Endodermal cell (in vitro differentiated cells): Measurements from ENCODE around the gene SMARCA2. TPM values are rescaled to one million over a fixed set of nuclear protein-coding genes. Genes with fewer than 3 reads are reported as not detected.

Experiments
- DNase-seq: peaks from one replicate; pipeline ENCODE4 v3.0.0-alpha.2; 2017
- H3K27ac ChIP-seq: 2 replicates; pipeline ENCODE4 v1.5.1; 2013; ENCODE audit warnings: mild to moderate bottlenecking, low read depth, low read length, moderate library complexity
- H3K27me3 ChIP-seq: 2 replicates; pipeline ENCODE4 v1.6.1; 2013; ENCODE audit warnings: mild to moderate bottlenecking, low read length, moderate library complexity; ENCODE audit not compliant: insufficient read depth, control insufficient read depth, poor library complexity, severe bottlenecking
- H3K36me3 ChIP-seq: 2 replicates; pipeline ENCODE4 v1.7.0; 2013; ENCODE audit warnings: mild to moderate bottlenecking, low read length, moderate library complexity; ENCODE audit not compliant: control insufficient read depth, insufficient read depth
- H3K4me1 ChIP-seq: one replicate; pipeline ENCODE4 v1.7.0; 2013; ENCODE audit warnings: low read length; ENCODE audit not compliant: control insufficient read depth, insufficient read depth
- H3K4me3 ChIP-seq: 2 replicates; pipeline ENCODE4 v1.5.1; 2013; ENCODE audit warnings: mild to moderate bottlenecking, low read length, moderate library complexity
- H3K9ac ChIP-seq: 2 replicates; pipeline ENCODE4 v1.6.1; 2013; ENCODE audit warnings: mild to moderate bottlenecking, low read length, moderate library complexity; ENCODE audit not compliant: poor library complexity, severe bottlenecking; ENCODE audit errors: extremely low read depth
- H3K9me3 ChIP-seq: 2 replicates; pipeline ENCODE4 v1.6.1; 2013; ENCODE audit warnings: mild to moderate bottlenecking, low read length, moderate library complexity; ENCODE audit not compliant: control insufficient read depth
- H3K27ac Mint-ChIP-seq: 2 replicates; pipeline ENCODE4 v1.8.0; 2020; ENCODE audit warnings: mixed read lengths
- H3K27me3 Mint-ChIP-seq: 2 replicates; pipeline ENCODE4 v1.8.0; 2021; ENCODE audit warnings: mild to moderate bottlenecking, mixed read lengths; ENCODE audit not compliant: insufficient read depth
- H3K36me3 Mint-ChIP-seq: 2 replicates; pipeline ENCODE4 v1.8.0; 2020; ENCODE audit warnings: low read depth, mixed read lengths
- H3K4me1 Mint-ChIP-seq: 2 replicates; pipeline ENCODE4 v1.8.0; 2020; ENCODE audit warnings: mixed read lengths
- H3K4me3 Mint-ChIP-seq: 2 replicates; pipeline ENCODE4 v1.8.0; 2020; ENCODE audit warnings: mild to moderate bottlenecking, moderate library complexity, mixed read lengths
- H3K9me3 Mint-ChIP-seq: 2 replicates; pipeline ENCODE4 v1.8.0; 2020; ENCODE audit warnings: mild to moderate bottlenecking, mixed read lengths
- WGBS, 2 experiments: methylation state at CpG; one replicate each; pipeline versions ENCODE4 v1.1.5 to v1.1.7; 2013; ENCODE audit warnings: missing lambda C conversion rate in 2 of 2, mixed read lengths in 1 of 2; ENCODE audit not compliant: insufficient coverage in 1 of 2, insufficient read length in 1 of 2; 5-methylcytosine and 5-hydroxymethylcytosine counted together
- total RNA-seq, 2 donors: library from RNA; stranded (reverse); fragmentation: NEBNext Ultra II Directional in 1 of 2; extraction: Animal tissue kit (Norgen Biotek cat#: 25700) in 1 of 2; gene quantifications; 2 replicates in 1 of 2; 3 replicates in 1 of 2; pipeline ENCODE4 v1.2.1, GENCODE V29; 2021
- TF ChIP-seq, protein P1 (sequence below): fragments of 200-600 bp; sonication (generic); conservative IDR thresholded peaks from 2 replicates; pipeline ENCODE4 v1.5.0; 2021; ENCODE audit warnings: antibody characterized with exemption, mild to moderate bottlenecking

SMARCA2 gene
- total RNA-seq, 2 donors from 2014 or later: 2.6 to 8.6 TPM

DNA sequence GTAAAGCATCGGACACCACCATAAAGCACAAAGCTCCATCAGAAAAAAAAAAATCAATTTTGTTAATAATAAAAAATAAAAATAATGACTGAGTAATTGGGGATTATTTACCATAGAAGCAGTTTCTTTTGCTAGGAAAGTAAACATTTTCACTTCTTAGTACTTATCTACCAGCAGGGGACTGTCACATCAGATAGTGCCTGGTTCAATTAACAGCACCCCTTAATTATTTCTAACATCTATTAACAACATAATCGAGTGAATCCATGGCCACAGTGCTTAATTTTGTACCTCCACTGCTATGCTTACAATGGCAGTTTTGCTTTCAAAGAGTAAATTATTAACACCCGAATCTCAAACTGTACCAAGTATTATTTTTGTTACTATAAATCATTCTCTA, 221.7 kb downstream of the SMARCA2 start:
- H3K9me3 Mint-ChIP-seq: peaks cover under 1% of the 10 kb centered on the region

DNA sequence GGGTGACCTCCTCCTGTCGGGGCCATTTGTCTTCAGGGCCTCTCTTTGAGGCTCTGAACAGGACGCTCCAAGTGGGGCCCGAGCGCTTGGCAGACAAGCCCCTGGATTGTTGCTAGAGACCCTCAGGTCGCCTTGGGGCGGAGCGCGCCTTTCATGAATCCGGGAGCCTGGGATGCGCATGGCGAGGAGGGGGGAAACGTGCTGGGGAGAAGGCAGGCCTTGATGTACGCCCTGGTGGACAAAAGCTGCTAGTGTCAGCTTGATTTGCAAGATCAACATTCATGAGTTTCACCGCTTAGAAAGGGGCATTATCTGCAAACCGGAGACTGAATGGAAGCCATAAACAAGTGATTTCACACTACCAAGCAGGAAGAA, 226.3 kb downstream of the SMARCA2 start:
- Histone ChIP-seq H3K4me3 (peak overlapping the region; percentile 75), H3K9me3 (peaks cover 14% of the 10 kb centered on the region), H3K9ac (no peak overlapping the region), H3K27ac (peak overlapping the region; percentile 97), H3K36me3 (peaks cover 13% of the 10 kb centered on the region), H3K4me1 (peaks cover 3% of the 10 kb centered on the region), H3K27me3 (no peaks in the 10 kb centered on the region)
- Mint-ChIP-seq H3K27me3 (no peaks in the 10 kb centered on the region), H3K4me1 (peaks cover 44% of the 10 kb centered on the region), H3K4me3 (peak overlapping the region; percentile 60), H3K36me3 (peaks cover 20% of the 10 kb centered on the region), H3K9me3 (peaks cover 1% of the 10 kb centered on the region), H3K27ac (peak overlapping the region; percentile 84)
- WGBS, 2 experiments: 27 to 29% methylated on average over 7 to 15 of the region's 15 CpGs
- peak; percentile 94 for DNase-seq
- TF ChIP-seq, protein P1, sequence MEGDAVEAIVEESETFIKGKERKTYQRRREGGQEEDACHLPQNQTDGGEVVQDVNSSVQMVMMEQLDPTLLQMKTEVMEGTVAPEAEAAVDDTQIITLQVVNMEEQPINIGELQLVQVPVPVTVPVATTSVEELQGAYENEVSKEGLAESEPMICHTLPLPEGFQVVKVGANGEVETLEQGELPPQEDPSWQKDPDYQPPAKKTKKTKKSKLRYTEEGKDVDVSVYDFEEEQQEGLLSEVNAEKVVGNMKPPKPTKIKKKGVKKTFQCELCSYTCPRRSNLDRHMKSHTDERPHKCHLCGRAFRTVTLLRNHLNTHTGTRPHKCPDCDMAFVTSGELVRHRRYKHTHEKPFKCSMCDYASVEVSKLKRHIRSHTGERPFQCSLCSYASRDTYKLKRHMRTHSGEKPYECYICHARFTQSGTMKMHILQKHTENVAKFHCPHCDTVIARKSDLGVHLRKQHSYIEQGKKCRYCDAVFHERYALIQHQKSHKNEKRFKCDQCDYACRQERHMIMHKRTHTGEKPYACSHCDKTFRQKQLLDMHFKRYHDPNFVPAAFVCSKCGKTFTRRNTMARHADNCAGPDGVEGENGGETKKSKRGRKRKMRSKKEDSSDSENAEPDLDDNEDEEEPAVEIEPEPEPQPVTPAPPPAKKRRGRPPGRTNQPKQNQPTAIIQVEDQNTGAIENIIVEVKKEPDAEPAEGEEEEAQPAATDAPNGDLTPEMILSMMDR: peak; percentile 86

More for the DNA sequence above, 221.7 kb downstream of the SMARCA2 start:
- no peak overlapping the region for H3K9ac ChIP-seq
- H3K9me3 ChIP-seq: no peaks in the 10 kb centered on the region
- TF ChIP-seq, protein P1: peak; percentile 13
- H3K36me3 Mint-ChIP-seq: peaks cover 33% of the 10 kb centered on the region
- H3K4me3 ChIP-seq: no peak overlapping the region
- peaks cover 4% of the 10 kb centered on the region for H3K4me1 ChIP-seq
- H3K36me3 ChIP-seq: peaks cover 8% of the 10 kb centered on the region
- DNase-seq: no peak
- H3K4me3 Mint-ChIP-seq: no peak overlapping the region
- no peaks in the 10 kb centered on the region for H3K27me3 Mint-ChIP-seq
- H3K4me1 Mint-ChIP-seq: peaks cover 36% of the 10 kb centered on the region
- no peaks in the 10 kb centered on the region for H3K27me3 ChIP-seq
- WGBS, 2 experiments: 77 to 78% methylated on average over 1 to 2 of the region's 3 CpGs
- no peak overlapping the region for H3K27ac ChIP-seq
- no peak overlapping the region for H3K27ac Mint-ChIP-seq

DNA sequence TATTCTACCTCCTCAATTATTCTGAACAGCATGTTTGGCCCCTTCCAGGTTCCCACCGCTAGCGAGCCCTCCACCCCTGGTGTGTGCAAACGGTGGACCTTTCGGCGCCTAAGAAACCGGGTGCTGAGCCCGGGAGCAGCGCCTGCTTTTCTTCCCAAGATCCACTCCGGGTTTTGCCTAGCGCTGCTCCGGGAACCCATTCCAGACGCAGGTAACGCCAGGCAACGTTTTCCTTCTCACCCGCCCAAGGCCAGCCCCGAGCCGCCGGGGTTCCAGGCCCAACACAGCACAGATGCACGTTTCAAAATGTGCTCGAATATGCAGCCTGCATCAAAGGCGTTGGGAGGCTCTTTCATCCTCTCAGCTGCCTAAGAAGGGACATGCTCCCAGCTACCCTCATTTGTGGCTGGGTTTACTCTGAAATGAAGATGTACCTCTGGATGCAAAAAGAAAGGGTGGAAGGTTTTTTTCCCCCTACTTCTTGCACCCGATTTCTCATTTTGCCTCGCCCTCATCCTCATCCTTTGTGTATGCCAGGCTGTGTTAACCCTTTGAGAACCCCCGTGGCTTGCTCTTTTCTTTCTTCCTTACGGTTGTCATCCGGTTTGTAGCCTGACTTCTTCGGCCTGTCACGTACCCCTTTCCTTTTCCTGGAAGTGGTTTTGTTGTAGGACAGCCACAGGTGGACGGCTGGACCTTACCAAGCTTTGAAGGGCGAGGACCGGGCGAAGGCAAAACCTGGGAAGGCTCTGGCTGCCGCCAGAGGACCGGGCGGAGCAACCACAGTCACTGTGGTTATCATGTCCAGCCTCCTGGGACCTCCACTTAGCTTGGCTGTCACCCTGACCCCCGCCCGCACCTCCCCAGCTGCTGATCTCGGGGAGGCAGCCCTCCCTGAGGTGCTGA, 226.9 kb downstream of the SMARCA2 start:
- peak overlapping the region; percentile 93 for H3K27ac Mint-ChIP-seq
- H3K4me3 ChIP-seq: peak overlapping the region; percentile 75
- no peaks in the 10 kb centered on the region for H3K27me3 ChIP-seq
- H3K36me3 Mint-ChIP-seq: peaks cover 27% of the 10 kb centered on the region
- H3K27ac ChIP-seq: peak overlapping the region; percentile 97
- peak overlapping the region; percentile 60 for H3K4me3 Mint-ChIP-seq
- 4 to 16% methylated on average over 15 to 38 of the region's 38 CpGs for WGBS, 2 experiments
- H3K4me1 ChIP-seq: peaks cover 3% of the 10 kb centered on the region
- H3K36me3 ChIP-seq: peaks cover 17% of the 10 kb centered on the region
- H3K27me3 Mint-ChIP-seq: no peaks in the 10 kb centered on the region
- DNase-seq: peak; percentile 97
- TF ChIP-seq, protein P1: peak; percentile 46
- peaks cover 6% of the 10 kb centered on the region for H3K9me3 Mint-ChIP-seq
- peaks cover 41% of the 10 kb centered on the region for H3K4me1 Mint-ChIP-seq
- H3K9me3 ChIP-seq: peaks cover 21% of the 10 kb centered on the region
- peak overlapping the region; percentile 35 for H3K9ac ChIP-seq
